ENCODE results near the gene CORO7.

CORO7 gene

GRCh38 chr16:4431023-4431422, 14.6 kb upstream of the CORO7 start:
- no peaks in the 10 kb centered on the region for H3K27me3 ChIP-seq
- peaks cover 40% of the 10 kb centered on the region for H3K36me3 ChIP-seq
- no peaks in the 10 kb centered on the region for H3K9me3 ChIP-seq
- DNase-seq, result no peak
- H3K4me3 ChIP-seq (ENCODE audit: low read depth, low read length), result no peak overlapping the region
- TF ChIP-seq CTCF (IDR thresholded peaks at IDR 0.05; ENCODE audit: low read depth, low read length), result no peak
- no peaks in the 10 kb centered on the region for H3K4me1 ChIP-seq

- DNase-seq, result no peak
- no peak for TF ChIP-seq CTCF (IDR thresholded peaks at IDR 0.05; ENCODE audit: low read depth, low read length)
- Histone ChIP-seq H3K27me3 (no peaks in the 10 kb centered on the region), H3K9me3 (no peaks in the 10 kb centered on the region), H3K4me1 (no peaks in the 10 kb centered on the region), H3K36me3 (peaks cover 22% of the 10 kb centered on the region), H3K4me3 (ENCODE audit: low read depth, low read length) (no peak overlapping the region)
Observed at GRCh38 chr16:4428500-4428899, 12.1 kb upstream of the CORO7 start.

- TF ChIP-seq CTCF (IDR thresholded peaks at IDR 0.05; ENCODE audit: low read depth, low read length), result no peak
- H3K4me3 ChIP-seq (ENCODE audit: low read depth, low read length), result peak overlapping the region; percentile 97
- H3K4me1 ChIP-seq, result no peaks in the 10 kb centered on the region
- no peak for DNase-seq
- no peaks in the 10 kb centered on the region for H3K9me3 ChIP-seq
- H3K27me3 ChIP-seq, result no peaks in the 10 kb centered on the region
- peaks cover 21% of the 10 kb centered on the region for H3K36me3 ChIP-seq
Observed at GRCh38 chr16:4426722-4427372, 10.5 kb upstream of the CORO7 start.

- Histone ChIP-seq H3K4me1 (no peaks in the 10 kb centered on the region), H3K9me3 (no peaks in the 10 kb centered on the region)
- no peak for TF ChIP-seq CTCF (IDR thresholded peaks at IDR 0.05; ENCODE audit: low read depth, low read length)
Observed at GRCh38 chr16:4426021-4426684, 9.8 kb upstream of the CORO7 start.

GRCh38 chr16:4425378-4426020, 9.1 kb upstream of the CORO7 start, which contains the start of gene DNAJA3:
DNAJA3 (plus strand) TSS chr16:4425868; CDS start chr16:4425882, 14 bp downstream.
- no peaks in the 10 kb centered on the region for H3K9me3 ChIP-seq
- no peaks in the 10 kb centered on the region for H3K4me1 ChIP-seq
- TF ChIP-seq CTCF (IDR thresholded peaks at IDR 0.05; ENCODE audit: low read depth, low read length), result no peak
- H3K36me3 ChIP-seq, result peaks cover 9% of the 10 kb centered on the region
- DNase-seq, result peak; percentile 95
- H3K27me3 ChIP-seq, result no peaks in the 10 kb centered on the region
- H3K4me3 ChIP-seq (ENCODE audit: low read depth, low read length), result peak within 1 kb of the TSS; percentile 97

More at GRCh38 chr16:4426021-4426684, 9.8 kb upstream of the CORO7 start:
- peaks cover 15% of the 10 kb centered on the region for H3K36me3 ChIP-seq
- DNase-seq, result no peak
- H3K4me3 ChIP-seq (ENCODE audit: low read depth, low read length), result peak overlapping the region; percentile 97
- no peaks in the 10 kb centered on the region for H3K27me3 ChIP-seq
